Mesendoderm (in vitro differentiated cells): ENCODE measurements around the gene C2CD5.
"Not testable (repeated sequence)": the region's sequence is repeated elsewhere in the genome, so short reads cannot be mapped to it uniquely, and the experiment has no call there.

ENCODE experiments used
- DNase-seq: peaks from one replicate; pipeline ENCODE4 v3.0.0; 2013
- H2AK5ac ChIP-seq: 2 replicates; pipeline ENCODE4 v1.6.1; 2013; ENCODE audit warnings: low read length, inconsistent platforms
- H2BK120ac ChIP-seq: 2 replicates; pipeline ENCODE4 v1.6.1; 2013; ENCODE audit warnings: low read depth, mild to moderate bottlenecking, low read length, moderate library complexity, mixed read lengths
- H2BK15ac ChIP-seq: replicated peaks from 2 replicates; pipeline ENCODE4 v1.6.1; 2013; ENCODE audit warnings: low read depth, mild to moderate bottlenecking, moderate library complexity
- H2BK5ac ChIP-seq: 2 replicates; pipeline ENCODE4 v1.6.1; 2013; ENCODE audit warnings: low read length, inconsistent platforms
- H3K18ac ChIP-seq: 2 replicates; pipeline ENCODE4 v1.6.1; 2013; ENCODE audit warnings: mild to moderate bottlenecking, low read length, mixed read lengths
- H3K23ac ChIP-seq: one replicate; pipeline ENCODE4 v1.6.1; 2013; ENCODE audit warnings: low read length
- H3K27ac ChIP-seq: 2 replicates; pipeline ENCODE4 v1.5.1; 2013; ENCODE audit warnings: low read depth, mild to moderate bottlenecking, inconsistent platforms, low read length, moderate library complexity
- H3K27me3 ChIP-seq: 2 replicates; pipeline ENCODE4 v1.6.1; 2013; ENCODE audit warnings: low read length, control low read depth, mild to moderate bottlenecking, inconsistent platforms; ENCODE audit not compliant: insufficient read depth, poor library complexity
- H3K36me3 ChIP-seq: 2 replicates; pipeline ENCODE4 v1.6.1; 2013; ENCODE audit warnings: low read length, inconsistent platforms; ENCODE audit not compliant: control insufficient read depth, insufficient read depth
- H3K4ac ChIP-seq: one replicate; pipeline ENCODE4 v1.6.1; 2013; ENCODE audit warnings: low read depth, mild to moderate bottlenecking, low read length, moderate library complexity
- H3K4me1 ChIP-seq: 2 replicates; pipeline ENCODE4 v1.6.1; 2013; ENCODE audit warnings: low read depth, low read length, inconsistent platforms; ENCODE audit not compliant: control insufficient read depth
- H3K4me2 ChIP-seq: 2 replicates; pipeline ENCODE4 v1.6.1; 2013; ENCODE audit warnings: low read length
- H3K4me3 ChIP-seq: 2 replicates; pipeline ENCODE4 v1.5.1; 2013; ENCODE audit warnings: mild to moderate bottlenecking, low read length
- H3K56ac ChIP-seq: one replicate; pipeline ENCODE4 v1.6.1; 2013; ENCODE audit warnings: low read length
- H3K79me1 ChIP-seq: 2 replicates; pipeline ENCODE4 v1.6.1; 2013; ENCODE audit warnings: low read length, inconsistent platforms
- H3K79me2 ChIP-seq: 2 replicates; pipeline ENCODE4 v1.6.1; 2013; ENCODE audit warnings: mild to moderate bottlenecking, low read length; ENCODE audit not compliant: control insufficient read depth, insufficient read depth
- H3K9ac ChIP-seq: 2 replicates; pipeline ENCODE4 v1.6.1; 2013; ENCODE audit warnings: low read length, inconsistent platforms
- H4K5ac ChIP-seq: one replicate; pipeline ENCODE4 v1.6.1; 2013; ENCODE audit warnings: low read length
- H4K8ac ChIP-seq: one replicate; pipeline ENCODE4 v1.6.1; 2013; ENCODE audit warnings: low read depth, mild to moderate bottlenecking, control low read depth, low read length, moderate library complexity
- WGBS: extraction: QIAGEN DNeasy Blood & Tissue Kit; methylation state at CpG from one replicate; pipeline ENCODE4 v1.1.7; 2013; ENCODE audit warnings: low lambda C conversion rate, missing lambda C conversion rate; ENCODE audit not compliant: insufficient coverage; ENCODE audit errors: extremely low coverage; 5-methylcytosine and 5-hydroxymethylcytosine counted together

Gene C2CD5

GRCh38 chr12:22459838-22460490 is 84.4 kb downstream of the C2CD5 start:
- Histone ChIP-seq H3K79me2 (no peaks in the 10 kb centered on the region), H3K36me3 (no peaks in the 10 kb centered on the region), H3K23ac (no peak overlapping the region), H2BK5ac (no peak overlapping the region), H3K27me3 (no peaks in the 10 kb centered on the region), H3K4me2 (no peak overlapping the region), H4K8ac (no peak overlapping the region), H3K9ac (no peak overlapping the region), H3K4ac (no peak overlapping the region), H2AK5ac (no peak overlapping the region), H4K5ac (no peak overlapping the region), H3K4me3 (no peak overlapping the region), H3K18ac (no peak overlapping the region), H2BK120ac (no peak overlapping the region), H3K56ac (no peak overlapping the region), H3K27ac (no peak overlapping the region), H2BK15ac (no peak overlapping the region), H3K79me1 (no peaks in the 10 kb centered on the region), H3K4me1 (no peaks in the 10 kb centered on the region)
- WGBS, result 100% methylated on average over 1 of the region's 3 CpGs
- peak; percentile 77 for DNase-seq

- no peak overlapping the region for H3K23ac ChIP-seq
- no peak overlapping the region for H3K4me2 ChIP-seq
- H3K79me1 ChIP-seq, result no peaks in the 10 kb centered on the region
- H2BK15ac ChIP-seq, result no peak overlapping the region
- H3K4ac ChIP-seq, result no peak overlapping the region
- no peak overlapping the region for H3K4me3 ChIP-seq
- no peak for DNase-seq
- H3K4me1 ChIP-seq, result no peaks in the 10 kb centered on the region
- H3K27ac ChIP-seq, result no peak overlapping the region
- H3K27me3 ChIP-seq, result no peaks in the 10 kb centered on the region
- no peak overlapping the region for H3K56ac ChIP-seq
- no peak overlapping the region for H4K8ac ChIP-seq
- H2AK5ac ChIP-seq, result no peak overlapping the region
- WGBS, result no CpG with 5 or more reads among the region's 6 CpGs
- no peak overlapping the region for H2BK120ac ChIP-seq
- H2BK5ac ChIP-seq, result no peak overlapping the region
- H3K79me2 ChIP-seq, result no peaks in the 10 kb centered on the region
- no peak overlapping the region for H3K18ac ChIP-seq
- no peaks in the 10 kb centered on the region for H3K36me3 ChIP-seq
- no peak overlapping the region for H4K5ac ChIP-seq
- H3K9ac ChIP-seq, result no peak overlapping the region
Measured at GRCh38 chr12:22458298-22458937, 85.9 kb downstream of the C2CD5 start.

- H2BK120ac ChIP-seq, result no peak overlapping the region
- H3K27me3 ChIP-seq, result no peaks in the 10 kb centered on the region
- H2BK5ac ChIP-seq, result no peak overlapping the region
- no peak for DNase-seq
- H4K8ac ChIP-seq, result no peak overlapping the region
- H3K56ac ChIP-seq, result no peak overlapping the region
- H3K4me2 ChIP-seq, result no peak overlapping the region
- H3K27ac ChIP-seq, result no peak overlapping the region
- H3K4me3 ChIP-seq, result no peak overlapping the region
- H2BK15ac ChIP-seq, result no peak overlapping the region
- H2AK5ac ChIP-seq, result no peak overlapping the region
- no peak overlapping the region for H3K18ac ChIP-seq
- no peak overlapping the region for H4K5ac ChIP-seq
- H3K79me2 ChIP-seq, result no peaks in the 10 kb centered on the region
- no CpG with 5 or more reads among the region's 4 CpGs for WGBS
- no peaks in the 10 kb centered on the region for H3K36me3 ChIP-seq
- H3K9ac ChIP-seq, result no peak overlapping the region
- H3K79me1 ChIP-seq, result no peaks in the 10 kb centered on the region
- no peak overlapping the region for H3K23ac ChIP-seq
- no peak overlapping the region for H3K4ac ChIP-seq
- H3K4me1 ChIP-seq, result no peaks in the 10 kb centered on the region
Measured at GRCh38 chr12:22457085-22457484, 87.3 kb downstream of the C2CD5 start.

GRCh38 chr12:22453511-22453910 is 90.8 kb downstream of the C2CD5 start:
- H2BK15ac ChIP-seq, result no peak overlapping the region
- H3K56ac ChIP-seq, result no peak overlapping the region
- no peaks in the 10 kb centered on the region for H3K79me2 ChIP-seq
- H4K5ac ChIP-seq, result no peak overlapping the region
- no peak overlapping the region for H4K8ac ChIP-seq
- H3K27ac ChIP-seq, result no peak overlapping the region
- no peak overlapping the region for H2BK5ac ChIP-seq
- H3K79me1 ChIP-seq, result no peaks in the 10 kb centered on the region
- no peaks in the 10 kb centered on the region for H3K36me3 ChIP-seq
- H3K4me1 ChIP-seq, result no peaks in the 10 kb centered on the region
- no peak overlapping the region for H2BK120ac ChIP-seq
- H2AK5ac ChIP-seq, result no peak overlapping the region
- no peak overlapping the region for H3K4me3 ChIP-seq
- WGBS, result no CpG with 5 or more reads among the region's 3 CpGs
- no peak overlapping the region for H3K4me2 ChIP-seq
- no peaks in the 10 kb centered on the region for H3K27me3 ChIP-seq
- H3K18ac ChIP-seq, result no peak overlapping the region
- no peak overlapping the region for H3K9ac ChIP-seq
- no peak overlapping the region for H3K4ac ChIP-seq
- DNase-seq, result no peak
- H3K23ac ChIP-seq, result no peak overlapping the region

- no peak overlapping the region for H3K18ac ChIP-seq
- H3K4ac ChIP-seq, result no peak overlapping the region
- H2AK5ac ChIP-seq, result no peak overlapping the region
- H3K23ac ChIP-seq, result no peak overlapping the region
- H3K79me2 ChIP-seq, result no peaks in the 10 kb centered on the region
- no peak overlapping the region for H3K56ac ChIP-seq
- H2BK15ac ChIP-seq, result no peak overlapping the region
- no peak for DNase-seq
- no peak overlapping the region for H4K8ac ChIP-seq
- no peaks in the 10 kb centered on the region for H3K27me3 ChIP-seq
- H3K9ac ChIP-seq, result no peak overlapping the region
- H3K27ac ChIP-seq, result no peak overlapping the region
- no CpG with 5 or more reads among the region's 4 CpGs for WGBS
- H2BK120ac ChIP-seq, result no peak overlapping the region
- no peak overlapping the region for H4K5ac ChIP-seq
- no peaks in the 10 kb centered on the region for H3K79me1 ChIP-seq
- no peaks in the 10 kb centered on the region for H3K36me3 ChIP-seq
- H3K4me1 ChIP-seq, result no peaks in the 10 kb centered on the region
- no peak overlapping the region for H3K4me3 ChIP-seq
- H3K4me2 ChIP-seq, result no peak overlapping the region
- no peak overlapping the region for H2BK5ac ChIP-seq
Measured at GRCh38 chr12:22447223-22447622, 97.1 kb downstream of the C2CD5 start.

- not testable (repeated sequence) for H3K27me3 ChIP-seq, H3K27ac ChIP-seq, H2AK5ac ChIP-seq, H3K4ac ChIP-seq, H3K18ac ChIP-seq, H4K5ac ChIP-seq, H3K9ac ChIP-seq, H3K36me3 ChIP-seq, H3K23ac ChIP-seq, H3K79me2 ChIP-seq, H4K8ac ChIP-seq, H3K79me1 ChIP-seq, DNase-seq, H2BK5ac ChIP-seq, H3K4me1 ChIP-seq, H2BK120ac ChIP-seq, H2BK15ac ChIP-seq, H3K4me2 ChIP-seq, H3K56ac ChIP-seq, H3K4me3 ChIP-seq
- WGBS, result no CpG with 5 or more reads among the region's 11 CpGs
Measured at GRCh38 chr12:22444317-22444665, 100.1 kb downstream of the C2CD5 start.
